SK-N-MC (cell line): ENCODE measurements around the gene PTH2R.

Experiments
- EZH2 ChIP-seq: fragments of 200-600 bp; sonication (generic); IDR thresholded peaks from one replicate; pipeline ENCODE4 v1.6.1; 2017; ENCODE audit warnings: antibody characterized with exemption
- FOXP2 ChIP-seq: optimal IDR thresholded peaks from 2 replicates; pipeline ENCODE3; 2011; ENCODE audit warnings: mild to moderate bottlenecking, moderate library complexity; ENCODE audit not compliant: insufficient read depth; ENCODE audit errors: extremely low read length, control extremely low read depth
- POLR2AphosphoS5 ChIP-seq: IDR thresholded peaks from 2 replicates; pipeline ENCODE4 v1.6.1; 2012; ENCODE audit warnings: mild to moderate bottlenecking, low read depth, low read length, borderline replicate concordance

- TF ChIP-seq POLR2AphosphoS5 (no peak), EZH2 (no peak), FOXP2 (no peak)
Measured at GRCh38 chr2:208363485-208363884, 43.1 kb upstream of the PTH2R start.
